NCI-H2171 (cell line): ENCODE data around the gene ALAS1.
A peak's percentile ranks its signal among the peaks of the same experiment; 100 is the strongest.
"Not testable (repeated sequence)": the region's sequence is repeated elsewhere in the genome, so short reads cannot be mapped to it uniquely, and the experiment has no call there.

Experiments used
- DNase-seq: peaks from one replicate; lab custom pipeline; 2025; lab: John Stamatoyannopoulos, UW

Gene ALAS1

GRCh38 chr3:52197842-52198625 is at the start of gene ALAS1:
ALAS1 (plus strand) TSS chr3:52198160; CDS start chr3:52199242, 1,082 bp downstream.
- peak; percentile 59 for DNase-seq

DNA sequence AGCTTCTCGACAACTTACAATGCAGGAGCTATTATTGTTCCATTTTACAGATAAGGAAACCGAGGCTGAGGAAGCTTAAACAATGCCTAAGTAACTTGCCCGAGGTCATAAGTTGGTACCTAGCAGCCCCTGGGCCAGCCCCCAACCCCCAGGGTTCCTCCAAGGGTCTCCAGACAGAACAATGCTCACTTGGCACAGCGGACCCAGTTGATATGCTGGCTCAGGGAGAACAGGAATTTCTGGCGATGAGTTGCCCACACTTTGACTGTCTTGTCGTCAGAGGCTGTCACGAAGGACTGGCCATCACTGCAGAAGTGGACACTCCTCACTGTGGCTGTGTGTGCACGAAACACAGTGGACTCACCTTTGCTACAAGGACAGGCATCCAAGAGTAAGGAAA is 48.9 kb upstream of the ALAS1 start:
- DNase-seq: no peak

DNA sequence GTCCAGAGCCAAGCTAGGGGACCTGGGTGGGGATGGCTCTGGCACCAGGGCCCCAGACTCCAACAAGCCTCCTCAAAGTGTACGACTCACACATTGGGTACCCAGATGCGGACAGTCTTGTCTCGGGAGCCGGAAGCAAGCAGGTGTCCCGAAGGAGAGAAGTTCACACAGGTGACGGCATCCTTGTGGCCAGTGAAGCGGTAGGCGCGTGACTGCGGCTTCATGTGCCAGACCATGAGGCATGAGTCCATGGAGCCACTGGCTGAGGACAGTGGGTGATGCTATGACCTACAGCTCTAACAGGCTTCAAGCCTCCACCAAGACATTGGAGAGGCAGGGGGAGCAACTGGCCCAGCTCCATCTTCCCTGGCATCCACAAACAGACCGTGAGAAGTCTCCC is 48.2 kb upstream of the ALAS1 start:
- DNase-seq: no peak

DNA sequence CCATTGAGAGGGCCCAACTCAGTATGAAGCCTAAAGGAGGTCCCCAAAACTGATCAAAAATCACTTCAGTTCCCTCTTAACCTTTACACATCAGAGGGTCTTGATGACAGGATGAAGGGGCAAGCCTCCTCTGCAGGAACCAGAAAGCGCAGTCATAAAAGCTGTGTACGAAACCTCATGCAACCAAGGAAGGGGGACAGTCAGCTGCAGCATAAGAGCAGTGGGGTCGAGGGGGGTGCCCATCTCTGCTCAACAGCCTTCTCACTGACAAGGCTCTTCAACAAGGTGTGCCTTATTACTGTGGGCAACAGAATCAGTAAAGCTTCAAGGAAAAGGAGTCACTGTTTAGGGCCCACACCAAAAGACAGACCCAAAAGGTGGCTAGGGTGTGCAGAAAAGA is 47.6 kb upstream of the ALAS1 start:
- no peak for DNase-seq

GRCh38 chr3:52150860-52151259 is 47.1 kb upstream of the ALAS1 start:
- no peak for DNase-seq

GRCh38 chr3:52151991-52152390 is 46.0 kb upstream of the ALAS1 start:
- not testable (repeated sequence) for DNase-seq

DNA sequence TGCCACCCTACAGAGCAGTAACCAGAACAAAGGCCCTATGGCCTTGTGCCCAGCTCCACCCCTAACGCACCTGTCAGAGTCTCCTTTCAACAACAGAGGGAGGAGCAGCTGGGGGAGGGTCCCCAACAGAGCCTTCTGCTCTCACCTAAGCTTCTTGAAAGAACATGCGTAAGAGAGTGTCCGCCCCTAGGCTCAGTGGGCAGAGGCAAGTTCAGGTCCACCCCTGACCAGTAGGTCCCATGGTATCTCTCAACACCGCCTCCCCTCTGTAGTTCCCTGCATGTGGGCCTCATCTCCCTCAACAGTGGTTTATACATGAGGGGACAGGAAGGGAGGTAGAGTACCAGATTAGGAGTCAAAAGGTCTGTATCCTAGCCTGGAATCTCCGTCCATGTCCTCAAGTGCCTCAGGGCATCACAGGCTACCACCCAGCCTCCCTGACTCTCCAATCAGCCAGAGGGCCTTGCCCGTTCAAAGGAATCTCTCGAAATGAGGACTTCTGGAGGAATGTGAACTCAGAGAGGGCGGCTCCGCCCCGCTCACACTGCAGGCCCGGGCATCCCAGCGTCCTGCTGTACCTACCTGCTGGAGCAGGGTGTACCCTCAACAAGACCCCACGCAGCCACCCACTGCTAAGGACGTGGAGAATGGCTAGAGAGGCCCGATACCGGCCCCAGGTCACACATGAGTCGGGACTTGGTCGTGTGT is 44.4 kb upstream of the ALAS1 start:
- peak; percentile 34 for DNase-seq

GRCh38 chr3:52154135-52155094 is 43.5 kb upstream of the ALAS1 start, which contains the start of gene POC1A:
POC1A (minus strand) TSS chr3:52154423; CDS start chr3:52154372, 51 bp downstream.
- peak; percentile 79 for DNase-seq

DNA sequence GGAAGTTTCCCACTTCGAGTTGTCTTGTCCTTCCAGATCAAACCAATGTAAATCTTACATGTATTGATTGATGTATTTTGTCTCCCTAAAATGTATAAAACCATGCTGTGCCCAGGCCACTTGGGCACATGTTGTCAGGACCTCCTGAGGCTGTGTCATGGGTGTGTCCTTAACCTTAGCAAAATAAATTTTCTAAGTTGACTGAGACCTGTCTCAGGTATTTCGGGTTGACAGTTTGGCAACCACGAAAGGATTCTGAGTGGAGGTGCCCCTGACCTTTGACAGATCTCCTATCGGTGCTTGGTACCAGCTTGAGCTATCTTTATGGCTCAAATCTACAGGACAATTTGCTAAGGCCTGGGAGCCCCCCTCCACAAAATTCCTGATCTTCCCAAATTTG is 42.0 kb upstream of the ALAS1 start:
- DNase-seq: no peak

DNA sequence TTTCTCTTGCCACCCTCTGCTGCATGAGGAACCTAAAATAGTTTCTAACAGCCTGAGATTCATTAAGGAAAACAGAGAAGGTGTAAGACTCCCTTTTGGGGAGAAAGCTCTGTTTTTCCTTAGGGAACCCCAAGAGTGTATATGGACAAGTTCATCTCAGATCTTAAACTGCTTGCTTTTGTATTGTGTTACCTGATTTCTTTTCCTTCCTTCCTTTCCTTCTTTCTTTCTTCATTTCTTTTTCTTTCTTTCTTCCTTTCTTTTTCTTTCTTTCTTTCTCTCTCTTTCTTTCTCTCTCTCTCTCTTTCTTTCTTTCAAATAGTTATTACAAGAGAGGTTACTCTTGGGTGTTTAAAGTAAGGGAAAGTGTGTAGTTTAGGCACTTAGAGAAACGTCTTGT is 38.5 kb upstream of the ALAS1 start:
- DNase-seq: no peak

DNA sequence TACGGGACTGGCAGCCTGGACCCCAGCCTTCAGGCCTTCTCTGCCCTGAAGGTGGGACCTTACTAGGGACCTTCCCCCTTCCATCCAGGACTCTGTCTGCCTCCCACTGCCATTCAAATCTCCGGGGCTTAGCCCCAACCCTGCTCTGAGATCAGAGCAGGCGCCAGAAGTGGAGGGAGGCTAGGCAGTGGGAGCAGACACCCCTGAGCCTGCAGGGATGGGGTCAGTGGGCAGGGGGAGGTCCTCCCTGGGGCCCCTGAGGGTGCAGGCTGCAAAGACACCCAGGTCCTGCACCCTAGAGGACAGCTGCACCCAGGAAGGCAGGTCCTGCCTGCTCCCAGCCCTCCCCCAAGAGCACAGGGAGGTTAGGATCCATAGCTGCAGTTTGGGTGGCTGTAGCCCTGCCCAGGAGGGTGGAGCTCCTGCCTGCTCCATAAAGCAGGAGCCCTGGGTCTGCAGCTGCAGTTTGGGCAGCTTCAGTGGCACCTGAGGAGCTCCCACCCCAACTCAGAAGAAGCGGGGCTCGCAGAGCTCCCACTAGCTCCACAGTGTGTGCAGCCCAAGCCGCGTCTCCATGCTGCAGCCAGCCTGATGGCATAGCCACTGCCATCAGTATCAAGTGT is 35.6 kb upstream of the ALAS1 start:
- no peak for DNase-seq

DNA sequence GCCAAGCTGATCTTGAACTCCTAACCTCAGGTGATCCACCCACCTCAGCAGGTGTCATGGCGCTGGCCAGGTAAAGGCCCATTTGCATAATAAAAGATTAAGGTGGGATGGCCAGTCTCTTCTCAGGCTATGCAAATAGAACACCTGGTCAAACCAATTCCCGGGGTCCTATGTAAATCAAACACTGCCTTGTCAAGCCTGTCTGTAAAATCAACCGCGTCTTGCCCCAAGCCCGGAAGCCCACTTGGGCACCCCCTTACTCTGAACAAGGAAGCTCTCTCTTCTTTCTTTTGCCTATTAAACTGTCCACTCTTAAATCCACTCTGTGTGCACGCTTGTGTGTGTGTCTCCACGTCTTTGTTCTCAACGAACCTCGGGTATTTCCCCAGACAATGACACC is 30.7 kb upstream of the ALAS1 start:
- no peak for DNase-seq

DNA sequence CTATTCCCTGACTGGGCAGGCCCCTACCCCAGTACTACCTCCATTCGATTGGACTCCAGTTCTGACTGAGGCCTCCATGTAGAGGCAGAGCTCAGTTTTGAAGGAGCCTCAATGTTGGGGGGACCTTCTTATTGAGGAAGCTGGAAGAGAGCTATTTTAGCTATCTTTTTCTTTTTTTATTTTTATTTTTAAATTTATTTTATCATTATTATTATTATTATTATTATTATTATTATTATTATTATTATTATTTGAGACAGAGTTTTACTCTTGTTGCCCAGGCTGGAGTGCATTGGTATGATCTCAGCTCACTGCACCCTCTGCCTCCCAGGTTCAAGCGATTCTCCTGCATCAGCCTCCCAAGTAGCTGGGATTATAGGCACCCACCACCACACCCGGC is 27.7 kb upstream of the ALAS1 start:
- not testable (repeated sequence) for DNase-seq

GRCh38 chr3:52171514-52172261 is 26.3 kb upstream of the ALAS1 start:
- DNase-seq: no peak

DNA sequence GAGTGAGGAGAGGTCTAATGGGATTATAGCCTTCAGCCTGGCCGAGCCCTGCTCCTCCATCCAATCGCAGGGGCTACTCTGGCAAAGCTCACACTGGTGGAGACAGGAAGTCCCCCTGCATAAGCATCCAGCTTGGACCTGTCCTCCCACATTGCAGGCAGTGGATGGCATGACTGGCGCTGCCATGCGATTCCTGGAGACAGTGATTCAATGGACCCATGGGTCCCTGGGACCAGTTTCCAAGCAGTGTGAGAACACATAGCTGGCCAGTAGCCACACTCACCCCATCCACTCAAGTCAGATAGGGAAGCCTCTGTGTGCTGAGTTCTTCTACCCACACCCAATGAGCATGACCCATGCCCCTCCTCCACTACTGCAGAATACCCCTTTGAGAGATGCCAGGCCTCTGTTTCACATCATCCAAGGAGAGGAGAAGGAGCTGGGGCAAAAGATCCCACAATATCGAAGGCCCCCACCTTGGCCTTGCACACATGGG is 25.6 kb upstream of the ALAS1 start:
- DNase-seq: no peak

DNA sequence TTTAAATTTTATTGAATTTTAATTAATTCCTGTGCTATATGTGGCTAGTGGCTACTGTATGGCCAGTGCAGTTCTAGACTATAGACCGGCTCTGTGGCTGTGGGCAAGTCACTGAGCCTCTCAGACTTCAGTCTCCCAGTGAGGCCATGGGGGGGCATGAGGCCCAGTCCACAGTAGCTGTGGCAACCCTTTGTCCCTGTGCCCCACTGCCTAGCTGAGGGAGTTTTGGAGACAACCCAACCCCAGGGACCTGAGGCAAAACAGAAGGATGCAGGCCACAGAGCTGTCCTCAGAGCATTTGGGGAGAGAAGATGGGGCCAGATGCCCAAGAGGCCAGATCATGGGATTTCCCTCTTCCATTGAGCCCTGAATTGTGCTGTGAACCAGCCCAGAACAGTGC is 24.9 kb upstream of the ALAS1 start:
- DNase-seq: no peak

DNA sequence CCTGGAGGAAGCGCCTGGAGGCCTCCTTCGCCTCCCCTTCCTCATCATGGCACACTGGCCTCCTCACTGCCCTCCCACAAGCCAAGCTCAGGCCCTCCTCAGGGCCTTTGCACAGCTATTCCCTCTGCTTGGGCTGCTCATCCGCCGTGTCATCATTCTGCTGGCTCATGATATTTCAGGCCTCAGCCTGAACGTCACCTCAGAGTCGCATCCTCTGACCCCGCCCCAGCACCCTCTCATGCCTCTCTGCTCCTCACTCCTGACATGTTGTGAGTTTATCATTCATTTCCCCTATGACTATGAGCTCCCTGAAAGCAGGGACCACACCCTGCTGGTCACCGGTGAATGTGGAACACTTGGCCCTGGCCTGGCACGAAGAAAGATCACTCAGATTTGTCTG is 23.1 kb upstream of the ALAS1 start:
- DNase-seq: no peak

- DNase-seq: no peak
Observed at GRCh38 chr3:52175416-52176179, 22.4 kb upstream of the ALAS1 start.

- DNase-seq: no peak
Observed at GRCh38 chr3:52176180-52176752, 21.7 kb upstream of the ALAS1 start.
